ENCODE results near the gene WDR90. TPM values are rescaled to one million over a fixed set of nuclear protein-coding genes. Genes with fewer than 3 reads are reported as not detected.

WDR90 gene
- total RNA-seq (2022; extraction: Qiagen RNA extraction), result 18.5 to 27.3 TPM (median 24.3 TPM) in 5 replicates

GRCh38 chr16:648781-649589 lies at the start of gene WDR90:
Gene WDR90, plus strand, starts transcription at chr16:649365. Its CDS starts 52 bp downstream, at chr16:649417.

GRCh38 chr16:630815-631405 lies 18.3 kb upstream of the WDR90 start, which contains the start of gene WFIKKN1:
Gene WFIKKN1, plus strand, starts transcription at chr16:630985. Its CDS starts 269 bp downstream, at chr16:631254.

GRCh38 chr16:636206-637080 lies 12.7 kb upstream of the WDR90 start, which contains the start of gene METTL26:
Gene METTL26, minus strand, starts transcription at chr16:636305. Its CDS starts 15 bp downstream, at chr16:636290.

GRCh38 chr16:641326-642188 lies 7.6 kb upstream of the WDR90 start, which contains the start of gene MCRIP2:
Gene MCRIP2, plus strand, starts transcription at chr16:641828. Its CDS starts 164 bp downstream, at chr16:641992.

GRCh38 chr16:667780-668518 lies 18.8 kb downstream of the WDR90 start, which contains the start of gene RHOT2:
Gene RHOT2, plus strand, starts transcription at chr16:668132. Its CDS starts 68 bp downstream, at chr16:668200.

GRCh38 chr16:674968-675883 lies 26.1 kb downstream of the WDR90 start, which contains the start of gene RHBDL1:
Gene RHBDL1, plus strand, starts transcription at chr16:675671. Its CDS starts 120 bp downstream, at chr16:675791.

GRCh38 chr16:679814-680624 lies 30.9 kb downstream of the WDR90 start, which contains the start of gene STUB1:
Gene STUB1, plus strand, starts transcription at chr16:680410. Its CDS starts 116 bp downstream, at chr16:680526.

GRCh38 chr16:684071-684794 lies 35.1 kb downstream of the WDR90 start, which contains the start of gene JMJD8:
Gene JMJD8, minus strand, starts transcription at chr16:684334. Its CDS starts 15 bp downstream, at chr16:684319.

GRCh38 chr16:705431-706188 lies 56.4 kb downstream of the WDR90 start, which contains the start of gene FBXL16:
Gene FBXL16, minus strand, starts transcription at chr16:705801. Its CDS starts 8,396 bp downstream, at chr16:697405.

GRCh38 chr16:714558-715476 lies 65.7 kb downstream of the WDR90 start, which contains the start of gene METRN:
Gene METRN, plus strand, starts transcription at chr16:715118. Its CDS starts 172 bp downstream, at chr16:715290.

Other genes starting within 250 kb of the WDR90 start
- 22.5 to 29.1 TPM (median 26.7 TPM) in 5 replicates for gene DECR2, start 247.5 kb upstream of the WDR90 start, total RNA-seq (2022; extraction: Qiagen RNA extraction)
- gene RAB11FIP3, start 223.7 kb upstream of the WDR90 start, total RNA-seq (2022; extraction: Qiagen RNA extraction), result 24.7 to 28.6 TPM (median 27.8 TPM) in 5 replicates
- 50.9 to 69.7 TPM (median 68.7 TPM) in 5 replicates for gene CAPN15, start 121.7 kb upstream of the WDR90 start, total RNA-seq (2022; extraction: Qiagen RNA extraction)
- 0.14 to 0.22 TPM (median 0.16 TPM) in 5 replicates for gene PRR35, start 89.0 kb upstream of the WDR90 start, total RNA-seq (2022; extraction: Qiagen RNA extraction)
- gene NHLRC4, start 82.4 kb upstream of the WDR90 start, total RNA-seq (2022; extraction: Qiagen RNA extraction), result 0.17 to 0.32 TPM (median 0.23 TPM) in 5 replicates
- gene PIGQ, start 79.4 kb upstream of the WDR90 start, total RNA-seq (2022; extraction: Qiagen RNA extraction), result 30.4 to 41.6 TPM (median 38.8 TPM) in 5 replicates
- 14.8 to 19.3 TPM (median 17.6 TPM) in 5 replicates for gene RAB40C, start 59.3 kb upstream of the WDR90 start, total RNA-seq (2022; extraction: Qiagen RNA extraction)
- gene WFIKKN1, start 18.4 kb upstream of the WDR90 start, total RNA-seq (2022; extraction: Qiagen RNA extraction), result 0.10 to 0.23 TPM (median 0.18 TPM) in 5 replicates
- gene METTL26, start 13.1 kb upstream of the WDR90 start, total RNA-seq (2022; extraction: Qiagen RNA extraction), result 63.7 to 140 TPM (median 135 TPM) in 5 replicates
- 18.5 to 43.3 TPM (median 40.9 TPM) in 5 replicates for gene MCRIP2, start 7.5 kb upstream of the WDR90 start, total RNA-seq (2022; extraction: Qiagen RNA extraction)
- gene RHOT2, start 18.8 kb downstream of the WDR90 start, total RNA-seq (2022; extraction: Qiagen RNA extraction), result 70.8 to 97.1 TPM (median 87.4 TPM) in 5 replicates
- gene RHBDL1, start 26.3 kb downstream of the WDR90 start, total RNA-seq (2022; extraction: Qiagen RNA extraction), result 0.63 to 1.6 TPM (median 1.1 TPM) in 5 replicates
- gene STUB1, start 31.0 kb downstream of the WDR90 start, total RNA-seq (2022; extraction: Qiagen RNA extraction), result 79.2 to 127 TPM (median 122 TPM) in 5 replicates
- 73.2 to 80.1 TPM (median 77.6 TPM) in 5 replicates for gene JMJD8, start 35.0 kb downstream of the WDR90 start, total RNA-seq (2022; extraction: Qiagen RNA extraction)
- 5.3 to 6.9 TPM (median 6.1 TPM) in 5 replicates for gene WDR24, start 41.0 kb downstream of the WDR90 start, total RNA-seq (2022; extraction: Qiagen RNA extraction)
- gene FBXL16, start 56.4 kb downstream of the WDR90 start, total RNA-seq (2022; extraction: Qiagen RNA extraction), result 11.9 to 16.3 TPM (median 12.7 TPM) in 5 replicates
- 58.6 to 221 TPM (median 196 TPM) in 5 replicates for gene METRN, start 65.8 kb downstream of the WDR90 start, total RNA-seq (2022; extraction: Qiagen RNA extraction)
- gene ANTKMT, start 71.8 kb downstream of the WDR90 start, total RNA-seq (2022; extraction: Qiagen RNA extraction), result 23.4 to 64.7 TPM (median 56.5 TPM) in 5 replicates
- 5.0 to 6.3 TPM (median 5.8 TPM) in 5 replicates for gene CCDC78, start 77.1 kb downstream of the WDR90 start, total RNA-seq (2022; extraction: Qiagen RNA extraction)
- 16.0 to 19.2 TPM (median 18.8 TPM) in 5 replicates for gene HAGHL, start 77.7 kb downstream of the WDR90 start, total RNA-seq (2022; extraction: Qiagen RNA extraction)
- gene CIAO3, start 91.6 kb downstream of the WDR90 start, total RNA-seq (2022; extraction: Qiagen RNA extraction), result 25.8 to 31.1 TPM (median 27.7 TPM) in 5 replicates
- 2.5 to 4.0 TPM (median 3.1 TPM) in 5 replicates for gene MSLN, start 111.4 kb downstream of the WDR90 start, total RNA-seq (2022; extraction: Qiagen RNA extraction)
- gene RPUSD1, start 139.0 kb downstream of the WDR90 start, total RNA-seq (2022; extraction: Qiagen RNA extraction), result 36.3 to 54.3 TPM (median 50.8 TPM) in 5 replicates
- gene CHTF18, start 139.3 kb downstream of the WDR90 start, total RNA-seq (2022; extraction: Qiagen RNA extraction), result 16.6 to 25.7 TPM (median 24.4 TPM) in 5 replicates
- gene GNG13, start 151.4 kb downstream of the WDR90 start, total RNA-seq (2022; extraction: Qiagen RNA extraction), result 0.14 TPM in 1 of 5 replicates, not detected in the others